GM21529 (cell line): ENCODE measurements around the gene DDX39B.
A peak's percentile ranks its signal among the peaks of the same experiment; 100 is the strongest.
"Not testable (repeated sequence)": the region's sequence is repeated elsewhere in the genome, so short reads cannot be mapped to it uniquely, and the experiment has no call there.

ENCODE experiments used
- ATAC-seq: cut with Tn5 transposase; IDR thresholded peaks from one replicate; pipeline ENCODE4 v1.9.1; 2021; ENCODE audit not compliant: unreplicated experiment

DDX39B gene

DNA sequence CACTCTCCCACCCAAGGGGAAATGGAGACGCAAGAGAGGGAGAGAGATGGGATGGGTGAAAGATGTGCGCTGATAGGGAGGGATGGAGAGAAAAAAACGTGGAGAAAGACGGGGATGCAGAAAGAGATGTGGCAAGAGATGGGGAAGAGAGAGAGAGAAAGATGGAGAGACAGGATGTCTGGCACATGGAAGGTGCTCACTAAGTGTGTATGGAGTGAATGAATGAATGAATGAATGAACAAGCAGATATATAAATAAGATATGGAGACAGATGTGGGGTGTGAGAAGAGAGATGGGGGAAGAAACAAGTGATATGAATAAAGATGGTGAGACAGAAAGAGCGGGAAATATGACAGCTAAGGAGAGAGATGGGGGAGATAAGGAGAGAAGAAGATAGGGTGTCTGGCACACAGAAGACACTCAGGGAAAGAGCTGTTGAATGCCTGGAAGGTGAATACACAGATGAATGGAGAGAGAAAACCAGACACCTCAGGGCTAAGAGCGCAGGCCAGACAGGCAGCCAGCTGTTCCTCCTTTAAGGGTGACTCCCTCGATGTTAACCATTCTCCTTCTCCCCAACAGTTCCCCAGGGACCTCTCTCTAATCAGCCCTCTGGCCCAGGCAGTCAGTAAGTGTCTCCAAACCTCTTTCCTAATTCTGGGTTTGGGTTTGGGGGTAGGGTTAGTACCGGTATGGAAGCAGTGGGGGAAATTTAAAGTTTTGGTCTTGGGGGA is 34.3 kb upstream of the DDX39B start:
- no peak for ATAC-seq

- ATAC-seq = no peak
These were observed 33.6 kb upstream of the DDX39B start, which contains the start of gene TNF for GRCh38 chr6:31575335-31575901. Gene TNF, plus strand, starts transcription at chr6:31575565. Its CDS starts 177 bp downstream, at chr6:31575742.

GRCh38 chr6:31574106-31575061 is 32.6 kb upstream of the DDX39B start:
- no peak for ATAC-seq

- no peak for ATAC-seq
These were observed 31.7 kb upstream of the DDX39B start for GRCh38 chr6:31573239-31574105.

- peak; percentile 35 for ATAC-seq
These were observed 30.5 kb upstream of the DDX39B start, which contains the start of gene LTA for GRCh38 chr6:31572041-31572911. Gene LTA, plus strand, starts transcription at chr6:31572289. Its CDS starts 454 bp downstream, at chr6:31572743.

DNA sequence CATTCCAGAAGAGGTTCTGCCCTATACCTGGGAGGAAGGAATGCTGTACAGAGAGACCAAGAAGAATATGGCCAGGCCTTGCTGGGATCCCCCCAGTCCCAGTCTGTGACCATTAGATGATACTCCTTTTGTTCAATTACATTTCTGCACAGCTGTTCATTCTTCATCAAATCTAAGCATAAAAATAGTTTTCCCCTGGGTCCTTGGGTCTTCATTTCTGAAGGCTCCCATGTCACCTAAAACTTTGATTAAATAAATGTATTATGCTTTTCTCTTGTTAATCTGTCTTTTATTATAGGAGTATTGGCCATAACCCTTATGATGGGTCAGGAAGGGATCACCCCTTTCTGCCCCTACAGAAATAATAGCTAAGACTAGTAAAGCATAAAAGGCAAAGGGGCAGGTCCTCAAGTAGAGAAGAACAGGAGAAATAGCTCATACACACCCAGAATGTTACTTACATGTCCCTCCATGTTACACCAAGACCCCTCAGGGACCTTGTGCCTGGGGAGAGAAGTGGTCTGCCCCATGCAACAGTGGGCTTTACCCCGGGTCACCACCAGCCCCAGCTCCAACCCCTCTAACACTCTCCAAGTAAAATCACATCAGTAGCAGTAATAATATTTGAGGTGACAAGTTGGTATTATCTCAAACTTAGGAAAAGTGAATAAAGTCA is 28.2 kb upstream of the DDX39B start:
- no peak for ATAC-seq

DNA sequence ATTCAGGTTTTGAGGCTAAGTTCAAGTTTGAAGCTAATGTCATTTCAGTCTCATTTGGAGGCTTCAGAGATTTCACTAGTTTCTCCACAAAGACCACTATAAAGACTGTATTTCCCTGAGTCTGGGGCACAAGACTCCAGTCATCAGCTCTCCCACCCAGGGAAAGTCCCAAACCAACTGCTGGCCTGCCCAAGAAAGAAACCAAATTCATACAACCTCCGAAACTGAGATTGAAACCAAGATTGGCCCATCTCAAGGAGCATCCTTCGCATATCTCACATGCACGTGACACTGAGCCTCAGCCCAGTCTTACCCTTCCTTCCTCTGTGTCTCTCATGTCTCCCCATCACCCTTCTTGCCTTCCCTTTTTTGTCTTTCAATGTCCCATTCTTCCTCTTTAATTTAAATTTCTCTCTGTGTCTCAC is 26.7 kb upstream of the DDX39B start:
- peak; percentile 58 for ATAC-seq

GRCh38 chr6:31567531-31568370 is 25.9 kb upstream of the DDX39B start:
- ATAC-seq = no peak

DNA sequence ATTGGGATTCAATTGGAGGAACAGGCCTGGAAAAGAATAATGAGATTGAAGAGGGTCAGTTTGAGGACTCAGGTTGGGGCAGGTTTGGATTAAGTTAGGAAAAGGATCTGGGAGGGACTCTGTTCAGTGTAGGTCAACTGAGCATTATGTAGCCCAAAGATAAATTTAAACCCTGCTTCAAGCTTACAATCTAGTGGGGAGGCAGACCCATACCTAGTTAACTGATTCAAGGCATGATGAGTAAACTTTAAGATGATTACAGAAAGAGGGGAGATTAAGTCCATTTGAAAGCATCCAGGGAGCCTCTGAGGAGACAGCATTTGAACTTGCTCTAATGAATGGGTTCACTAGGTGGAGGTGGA is 18.9 kb upstream of the DDX39B start:
- ATAC-seq = no peak

DNA sequence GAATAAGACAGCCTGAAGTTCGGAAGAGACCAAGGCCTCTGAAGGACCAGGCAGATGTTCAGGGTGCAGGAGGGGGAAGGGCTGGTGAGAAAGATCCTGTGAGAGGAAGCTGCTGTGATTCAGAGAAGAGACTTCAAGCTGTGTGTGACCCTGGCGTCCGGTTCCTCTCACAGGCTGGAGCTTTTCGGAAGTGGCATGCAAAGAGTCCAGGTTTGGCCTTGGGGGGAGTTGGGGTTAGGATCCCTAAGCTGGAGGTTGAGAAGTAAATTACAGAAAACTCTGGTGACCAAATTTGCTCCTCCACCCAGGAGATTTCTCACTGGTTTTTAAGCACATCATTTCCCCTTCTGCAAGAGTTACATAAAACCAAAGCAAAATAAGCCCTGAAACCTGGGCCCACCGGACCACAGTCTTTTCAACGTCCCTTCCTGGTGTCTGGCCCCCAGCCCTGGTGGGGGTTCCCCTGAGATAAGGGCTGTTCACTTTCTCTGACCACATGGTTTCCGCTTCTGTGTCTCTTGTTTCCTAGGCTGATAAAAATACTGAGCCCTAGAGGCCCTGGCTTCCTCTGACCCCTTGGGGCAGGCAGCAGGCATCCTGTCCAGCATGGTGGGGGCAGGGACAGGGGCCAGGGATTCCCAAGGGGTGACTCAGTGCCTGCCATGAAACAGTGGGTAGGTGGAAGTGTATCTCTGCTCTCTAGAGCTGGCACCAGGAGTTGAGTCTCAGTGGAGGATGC is 18.3 kb upstream of the DDX39B start:
- ATAC-seq = peak; percentile 64

DNA sequence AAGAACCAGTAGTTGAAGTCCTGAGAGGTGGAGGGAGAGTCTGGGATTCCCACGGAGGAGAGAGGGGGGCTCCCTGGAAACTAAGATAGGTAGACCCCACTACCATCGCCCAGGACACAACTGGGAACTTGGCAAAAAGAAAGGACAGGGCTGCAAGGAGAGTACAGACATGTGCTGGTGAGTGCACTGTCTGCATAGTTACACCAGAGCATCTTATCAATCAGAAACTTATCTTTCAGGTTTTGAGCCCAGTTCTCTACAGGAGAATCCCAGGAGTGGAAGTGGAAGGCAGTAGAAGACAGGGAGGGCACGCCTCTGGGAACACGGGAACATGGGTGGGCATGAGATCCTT is 17.8 kb upstream of the DDX39B start:
- peak; percentile 2 for ATAC-seq

GRCh38 chr6:31558631-31559500 is 17.1 kb upstream of the DDX39B start:
- ATAC-seq = no peak

GRCh38 chr6:31558318-31558625 is 16.5 kb upstream of the DDX39B start:
- no peak for ATAC-seq

DNA sequence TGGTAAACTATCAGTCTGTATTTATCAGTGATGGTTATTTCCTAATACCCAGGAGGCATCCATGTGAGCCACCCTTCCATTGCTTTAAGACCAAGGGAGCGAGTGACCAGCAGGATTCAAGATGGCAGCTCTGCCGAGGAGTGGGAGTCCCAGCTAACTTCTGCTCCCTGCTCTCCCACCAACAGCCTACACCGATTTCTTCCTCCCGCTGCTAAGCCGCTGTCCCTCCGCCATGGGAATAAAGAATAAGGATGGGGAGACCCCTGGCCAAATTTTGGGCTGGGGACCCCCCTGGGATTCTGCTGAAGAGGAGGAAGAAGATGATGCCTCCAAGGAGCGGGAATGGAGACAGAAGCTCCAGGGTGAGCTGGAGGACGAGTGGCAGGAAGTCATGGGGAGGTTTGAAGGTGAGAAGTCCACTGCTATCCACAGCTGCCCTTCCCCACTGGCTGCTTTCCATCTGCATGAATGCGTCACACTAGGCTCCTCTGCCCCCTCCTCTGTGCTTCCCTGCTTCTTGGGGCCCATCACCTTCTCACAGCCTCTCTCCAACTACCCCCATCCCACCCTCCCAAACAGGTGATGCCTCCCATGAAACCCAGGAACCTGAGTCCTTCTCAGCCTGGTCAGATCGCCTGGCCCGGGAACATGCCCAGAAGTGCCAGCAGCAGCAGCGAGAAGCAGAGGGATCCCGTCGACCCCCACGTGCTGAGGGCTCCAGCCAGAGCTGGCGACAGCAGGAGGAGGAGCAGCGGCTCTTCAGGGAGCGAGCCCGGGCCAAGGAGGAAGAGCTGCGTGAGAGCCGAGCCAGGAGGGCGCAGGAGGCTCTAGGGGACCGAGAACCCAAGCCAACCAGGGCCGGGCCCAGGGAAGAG is 15.9 kb upstream of the DDX39B start:
- no peak for ATAC-seq

GRCh38 chr6:31556307-31556706 is 14.5 kb upstream of the DDX39B start:
- ATAC-seq = no peak

DNA sequence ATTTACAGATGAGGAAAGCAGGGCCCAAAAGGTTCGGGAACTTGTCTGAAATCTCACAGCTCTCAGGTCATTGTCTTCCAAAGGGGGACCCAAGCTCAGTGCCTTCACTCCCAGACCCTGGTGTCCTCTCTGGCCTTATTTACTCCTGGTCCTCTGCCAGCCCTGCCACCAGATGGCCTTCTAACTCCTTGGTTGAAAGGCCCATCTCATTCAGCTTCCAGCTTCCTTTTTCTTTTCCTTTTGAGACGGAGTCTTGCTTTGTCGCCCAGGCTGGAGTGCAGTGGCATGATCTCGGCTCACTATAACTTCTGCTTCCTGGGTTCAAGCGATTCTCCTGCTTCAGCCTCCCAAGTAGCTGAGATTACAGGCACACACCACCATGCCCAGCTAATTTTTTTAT is 9.6 kb upstream of the DDX39B start:
- ATAC-seq = not testable (repeated sequence)
